IMR-90 (cell line): ENCODE measurements around the gene AGMO. TPM values are rescaled to one million over a fixed set of nuclear protein-coding genes. Genes with fewer than 3 reads are reported as not detected.

Experiments used
- ATAC-seq: fragments of 200-7000 bp; cut with Tn5 transposase; 2 replicates; pipeline ENCODE4 v1.9.1; 2020; ENCODE audit warnings: low read depth, mild to moderate bottlenecking, moderate library complexity
- BruUV-seq: library from RNA; stranded (reverse); fragments of 400-500 nt; replicated peaks from 2 replicates; lab custom pipeline; 2021; lab: Mats Ljungman, UMichigan
- CTCF ChIA-PET: fragments of 300-600 bp; formaldehyde crosslinking; extraction: SDS; loops from one replicate; lab custom pipeline; 2021; ENCODE audit warnings: antibody characterized with exemption; lab: Yijun Ruan, JAX
- POLR2A ChIA-PET: fragments of 300-600 bp; sonication (Branson Sonifier 250); formaldehyde crosslinking; loops from one replicate; lab custom pipeline; 2022; ENCODE audit warnings: antibody characterized with exemption; ENCODE audit not compliant: unreplicated experiment; lab: Charles Lee
- DNase-seq: peaks from one replicate; pipeline ENCODE4 v3.0.0; 2013
- H2AFZ ChIP-seq: replicated peaks from 2 replicates; pipeline ENCODE3; 2013; ENCODE audit warnings: low read length, mild to moderate bottlenecking; ENCODE audit not compliant: poor library complexity
- H2AK5ac ChIP-seq: 2 replicates; pipeline ENCODE4 v1.6.1; 2013; ENCODE audit warnings: low read depth, low read length, inconsistent platforms
- H2AK9ac ChIP-seq: replicated peaks from 2 replicates; pipeline ENCODE3; 2013; ENCODE audit warnings: mild to moderate bottlenecking, low read depth, low read length, moderate library complexity; ENCODE audit not compliant: poor library complexity
- H2BK120ac ChIP-seq: 2 replicates; pipeline ENCODE4 v1.6.1; 2013; ENCODE audit warnings: low read depth, low read length, inconsistent platforms
- H2BK15ac ChIP-seq: 3 replicates; pipeline ENCODE4 v1.6.1; 2013; ENCODE audit warnings: low read depth, low read length, inconsistent platforms
- H2BK20ac ChIP-seq: 2 replicates; pipeline ENCODE4 v1.6.1; 2013; ENCODE audit warnings: low read depth, mild to moderate bottlenecking, inconsistent platforms, low read length, moderate library complexity
- H2BK5ac ChIP-seq: 2 replicates; pipeline ENCODE4 v1.6.1; 2013; ENCODE audit warnings: mild to moderate bottlenecking, low read depth, low read length, inconsistent platforms; ENCODE audit not compliant: poor library complexity, severe bottlenecking
- H3K14ac ChIP-seq: replicated peaks from 2 replicates; pipeline ENCODE4 v1.6.1; 2013; ENCODE audit warnings: low read depth, low read length, inconsistent platforms
- H3K18ac ChIP-seq: 2 replicates; pipeline ENCODE4 v1.6.1; 2013; ENCODE audit warnings: low read depth, low read length, control low read depth
- H3K23ac ChIP-seq: 2 replicates; pipeline ENCODE4 v1.6.1; 2013; ENCODE audit warnings: low read depth, low read length, inconsistent platforms
- H3K27ac ChIP-seq: 2 replicates; pipeline ENCODE4 v1.5.1; 2013; ENCODE audit warnings: mild to moderate bottlenecking, control low read depth, low read length; ENCODE audit not compliant: insufficient read depth
- H3K27me3 ChIP-seq: 2 replicates; pipeline ENCODE4 v1.6.1; 2013; ENCODE audit warnings: low read length; ENCODE audit not compliant: control insufficient read depth, insufficient read depth
- H3K36me3 ChIP-seq: 2 replicates; pipeline ENCODE4 v1.6.1; 2013; ENCODE audit warnings: low read length, mixed read lengths; ENCODE audit not compliant: control insufficient read depth, insufficient read depth
- H3K4ac ChIP-seq: 2 replicates; pipeline ENCODE4 v1.6.1; 2013; ENCODE audit warnings: low read depth, low read length, inconsistent platforms
- H3K4me1 ChIP-seq: 2 replicates; pipeline ENCODE4 v1.6.1; 2013; ENCODE audit warnings: low read length, mixed read lengths; ENCODE audit not compliant: control insufficient read depth, insufficient read depth
- H3K4me2 ChIP-seq: 2 replicates; pipeline ENCODE4 v1.6.1; 2013; ENCODE audit warnings: low read depth, mild to moderate bottlenecking, control low read depth, low read length, moderate library complexity
- H3K4me3 ChIP-seq: 2 replicates; pipeline ENCODE4 v1.5.1; 2013; ENCODE audit warnings: low read depth, mild to moderate bottlenecking, control low read depth, low read length, moderate library complexity; ENCODE audit not compliant: insufficient read depth
- H3K56ac ChIP-seq: 2 replicates; pipeline ENCODE4 v1.6.1; 2013; ENCODE audit warnings: low read length, inconsistent platforms; ENCODE audit not compliant: insufficient read depth; ENCODE audit errors: extremely low read depth
- H3K79me1 ChIP-seq, 2 experiments: 2 replicates each; pipeline ENCODE4 v1.6.1; 2013; ENCODE audit warnings: low read length in 2 of 2, inconsistent platforms in 1 of 2, low read depth in 1 of 2
- H3K9ac ChIP-seq: 2 replicates; pipeline ENCODE4 v1.6.1; 2013; ENCODE audit warnings: low read depth, low read length, control low read depth
- H3K9me1 ChIP-seq: 2 replicates; pipeline ENCODE4 v1.6.1; 2013; ENCODE audit warnings: low read length, inconsistent platforms; ENCODE audit not compliant: insufficient read depth
- H3K9me3 ChIP-seq: 2 replicates; pipeline ENCODE4 v1.6.1; 2013; ENCODE audit warnings: low read length; ENCODE audit not compliant: control insufficient read depth, insufficient read depth
- H4K20me1 ChIP-seq: 2 replicates; pipeline ENCODE4 v1.6.1; 2013; ENCODE audit warnings: low read length, inconsistent platforms; ENCODE audit not compliant: insufficient read depth
- H4K5ac ChIP-seq: 2 replicates; pipeline ENCODE4 v1.6.1; 2013; ENCODE audit warnings: mild to moderate bottlenecking, low read depth, low read length, control low read depth
- H4K8ac ChIP-seq, 2 experiments: 2 replicates each; pipeline ENCODE4 v1.6.1; 2013; ENCODE audit warnings: low read depth in 2 of 2, low read length in 2 of 2, control low read depth in 1 of 2, inconsistent platforms in 1 of 2
- H4K91ac ChIP-seq: 2 replicates; pipeline ENCODE4 v1.6.1; 2013; ENCODE audit warnings: low read depth, low read length, inconsistent platforms; ENCODE audit not compliant: insufficient read depth
- BHLHE40 ChIP-seq: fragments of 150-350 bp; IDR thresholded peaks from 2 replicates; pipeline ENCODE4 v1.6.1; 2016; ENCODE audit warnings: mild to moderate bottlenecking, low read depth, low read length
- CEBPB ChIP-seq: IDR thresholded peaks from 2 replicates; pipeline ENCODE4 v1.6.1; 2012; ENCODE audit warnings: low read depth, low read length, improper control_type of control experiment
- CHD1 ChIP-seq: IDR thresholded peaks from 2 replicates; pipeline ENCODE4 v1.6.1; 2012; ENCODE audit warnings: low read depth, low read length, improper control_type of control experiment
- CTCF ChIP-seq: conservative IDR thresholded peaks from 2 replicates; pipeline ENCODE4 v1.5.1; 2012; ENCODE audit warnings: mild to moderate bottlenecking, low read depth, low read length, improper control_type of control experiment
- ELK1 ChIP-seq: fragments of 150-350 bp; IDR thresholded peaks from 2 replicates; pipeline ENCODE4 v1.6.1; 2016; ENCODE audit warnings: low read depth, mild to moderate bottlenecking, low read length, moderate library complexity, borderline replicate concordance
- FOS ChIP-seq: fragments of 150-350 bp; IDR thresholded peaks from 2 replicates; pipeline ENCODE4 v1.6.1; 2016; ENCODE audit warnings: low read depth, low read length
- MAFK ChIP-seq: IDR thresholded peaks from 2 replicates; pipeline ENCODE4 v1.6.1; 2012; ENCODE audit warnings: low read depth, low read length, improper control_type of control experiment
- MAZ ChIP-seq: IDR thresholded peaks from 2 replicates; pipeline ENCODE4 v1.6.1; 2012; ENCODE audit warnings: low read depth, mild to moderate bottlenecking, low read length, improper control_type of control experiment, moderate library complexity, borderline replicate concordance
- MXI1 ChIP-seq: IDR thresholded peaks from 2 replicates; pipeline ENCODE4 v1.6.1; 2012; ENCODE audit warnings: low read depth, mild to moderate bottlenecking, low read length, moderate library complexity, borderline replicate concordance
- NFE2L2 ChIP-seq: fragments of 150-350 bp; IDR thresholded peaks from 2 replicates; pipeline ENCODE4 v1.6.1; 2016; ENCODE audit warnings: low read depth, mild to moderate bottlenecking, low read length
- POLR2A ChIP-seq: IDR thresholded peaks from 2 replicates; pipeline ENCODE4 v1.6.1; 2012; ENCODE audit warnings: mild to moderate bottlenecking, low read depth, low read length
- RAD21 ChIP-seq: IDR thresholded peaks from 2 replicates; pipeline ENCODE4 v1.6.1; 2012; ENCODE audit warnings: low read length, improper control_type of control experiment
- RCOR1 ChIP-seq: IDR thresholded peaks from 2 replicates; pipeline ENCODE4 v1.6.1; 2012; ENCODE audit warnings: mild to moderate bottlenecking, low read length, improper control_type of control experiment; ENCODE audit not compliant: insufficient replicate concordance
- RFX5 ChIP-seq: IDR thresholded peaks from 2 replicates; pipeline ENCODE4 v1.8.0; 2012; ENCODE audit warnings: low read depth, mild to moderate bottlenecking, low read length, moderate library complexity
- SMC3 ChIP-seq: fragments of 150-350 bp; IDR thresholded peaks from 2 replicates; pipeline ENCODE4 v1.6.1; 2016; ENCODE audit warnings: low read depth, mild to moderate bottlenecking, antibody characterized with exemption, low read length, moderate library complexity
- USF2 ChIP-seq: fragments of 150-350 bp; IDR thresholded peaks from 2 replicates; pipeline ENCODE4 v1.6.1; 2017; ENCODE audit warnings: mild to moderate bottlenecking, antibody characterized with exemption, low read length, low read depth
- WGBS, 2 experiments: methylation state at CpG; one replicate each; pipeline versions ENCODE4 v1.1.5 to v1.1.7; 2013; ENCODE audit warnings: missing lambda C conversion rate in 2 of 2; ENCODE audit not compliant: insufficient read length in 1 of 2; ENCODE audit errors: extremely low coverage in 2 of 2; 5-methylcytosine and 5-hydroxymethylcytosine counted together
- dilution Hi-C: fragments of 300-500 bp; cut with HindIII; formaldehyde crosslinking; loops from one replicate; pipeline ENCODE4 v1.14.3; 2018; ENCODE audit warnings: low sequenced_read_pairs; ENCODE audit not compliant: unreplicated experiment
- in situ Hi-C: fragments of 300-500 bp; cut with MboI; formaldehyde crosslinking; loops from 3 replicates; pipeline ENCODE4 v1.14.3; 2019; ENCODE audit warnings: low sequenced_read_pairs, inconsistent platforms, mixed read lengths
- intact Hi-C: fragments of 100-400 bp; cut with micrococcal nuclease; formaldehyde crosslinking; loops from 2 replicates; pipeline ENCODE4 v1.10.0; 2022
- polyA plus RNA-seq, 3 experiments: library from polyadenylated mRNA; depleted of rRNA; stranded (reverse); fragments of >200 nt; gene quantifications; 2 replicates each; pipeline ENCODE4 v1.2.3, GENCODE V29; 2012; ENCODE audit warnings: low replicate concordance in 1 of 3
- total RNA-seq: library from RNA; depleted of rRNA; stranded (reverse); fragments of >200 nt; gene quantifications from 2 replicates; pipeline ENCODE4 v1.2.3, GENCODE V29; 2012

The AGMO gene
- total and polyA plus RNA-seq, 2 of the 4 experiments (the other 2 are of a cell fraction): not detected

GRCh38 chr7:15209429-15209828 is 352.4 kb downstream of the AGMO start:
- no peak overlapping the region for H4K5ac ChIP-seq
- H3K18ac ChIP-seq: no peak overlapping the region
- dilution Hi-C loops (no loop called here), intact Hi-C loops (no loop called here), in situ Hi-C loops (no loop called here)
- no peak overlapping the region for H3K14ac ChIP-seq
- H2BK5ac ChIP-seq: no peak overlapping the region
- BruUV-seq: no TSS peak
- no peak overlapping the region for H3K4ac ChIP-seq
- no peak overlapping the region for H3K56ac ChIP-seq
- H3K4me1 ChIP-seq: no peaks in the 10 kb centered on the region
- no peak overlapping the region for H3K27ac ChIP-seq
- no peak for ATAC-seq
- no peak overlapping the region for H3K9ac ChIP-seq
- no peak for DNase-seq
- H4K91ac ChIP-seq: no peak overlapping the region
- no peak overlapping the region for H3K4me3 ChIP-seq
- no peak overlapping the region for H2AK5ac ChIP-seq
- H3K27me3 ChIP-seq: no peaks in the 10 kb centered on the region
- H2AFZ ChIP-seq: no peak overlapping the region
- no peak overlapping the region for H3K23ac ChIP-seq
- no peak overlapping the region for H2BK120ac ChIP-seq
- H2BK20ac ChIP-seq: no peak overlapping the region
- no peak overlapping the region for H3K4me2 ChIP-seq
- no peaks in the 10 kb centered on the region for H3K9me1 ChIP-seq
- ChIA-PET CTCF (no interaction called here), POLR2A (no interaction called here)
- no peaks in the 10 kb centered on the region for H3K79me1 ChIP-seq
- H3K9me3 ChIP-seq: no peaks in the 10 kb centered on the region
- TF ChIP-seq SMC3: no peak
- no peak for TF ChIP-seq CHD1
- TF ChIP-seq FOS: no peak
- TF ChIP-seq MXI1: no peak
- TF ChIP-seq RFX5: no peak
- no peak for TF ChIP-seq USF2
- TF ChIP-seq BHLHE40: no peak
- no peak for TF ChIP-seq MAFK
- no peak for TF ChIP-seq NFE2L2
- TF ChIP-seq POLR2A: no peak
- no peak for TF ChIP-seq RAD21
- TF ChIP-seq CEBPB: no peak
- no peak for TF ChIP-seq MAZ
- TF ChIP-seq CTCF: no peak
- no peak for TF ChIP-seq RCOR1
- TF ChIP-seq ELK1: no peak
- no peaks in the 10 kb centered on the region for H4K20me1 ChIP-seq
- no peak overlapping the region for H2AK9ac ChIP-seq
- no peak overlapping the region for H4K8ac ChIP-seq
- no peak overlapping the region for H2BK15ac ChIP-seq
- H3K36me3 ChIP-seq: no peaks in the 10 kb centered on the region
- 61% methylated on average over 3 of the region's 4 CpGs; no CpG with 5 or more reads in 1 of the 2 experiments for WGBS, 2 experiments
